ENCODE results near the gene CHRNA4.

CHRNA4 gene

DNA sequence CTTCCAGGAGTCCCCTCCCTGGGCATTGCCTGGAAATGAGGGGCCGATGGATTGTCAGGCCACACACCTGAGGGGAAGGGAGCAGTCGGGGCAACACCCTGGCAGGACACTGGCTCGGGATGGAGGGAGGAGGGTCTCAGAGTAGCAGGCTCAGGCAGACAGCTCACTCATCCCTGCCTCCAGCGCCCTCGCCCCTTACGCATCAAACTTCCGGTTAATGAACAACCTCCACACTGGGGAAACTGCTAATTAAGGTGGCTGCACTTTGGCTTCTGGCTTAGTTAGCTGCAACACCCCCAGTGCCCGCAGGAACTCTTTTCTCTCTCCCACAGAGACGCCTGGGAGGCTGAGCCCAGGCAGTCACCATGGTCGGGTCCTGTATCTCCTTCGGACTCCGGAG is 13.4 kb upstream of the CHRNA4 start:
- ChIA-PET CTCF (no interaction called here), POLR2A (no interaction called here)
- no peak for DNase-seq (ENCODE audit: extremely low spot score)
- TF ChIP-seq, protein P1, sequence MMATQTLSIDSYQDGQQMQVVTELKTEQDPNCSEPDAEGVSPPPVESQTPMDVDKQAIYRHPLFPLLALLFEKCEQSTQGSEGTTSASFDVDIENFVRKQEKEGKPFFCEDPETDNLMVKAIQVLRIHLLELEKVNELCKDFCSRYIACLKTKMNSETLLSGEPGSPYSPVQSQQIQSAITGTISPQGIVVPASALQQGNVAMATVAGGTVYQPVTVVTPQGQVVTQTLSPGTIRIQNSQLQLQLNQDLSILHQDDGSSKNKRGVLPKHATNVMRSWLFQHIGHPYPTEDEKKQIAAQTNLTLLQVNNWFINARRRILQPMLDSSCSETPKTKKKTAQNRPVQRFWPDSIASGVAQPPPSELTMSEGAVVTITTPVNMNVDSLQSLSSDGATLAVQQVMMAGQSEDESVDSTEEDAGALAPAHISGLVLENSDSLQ (IDR thresholded peaks at IDR 0.05), result no peak
- no peak for TF ChIP-seq SP1 (IDR thresholded peaks at IDR 0.05)
- TF ChIP-seq FOXK2 (IDR thresholded peaks at IDR 0.05), result no peak
- TF ChIP-seq CTBP1 (IDR thresholded peaks at IDR 0.05; ENCODE audit: borderline replicate concordance), result no peak
- TF ChIP-seq SUZ12 (IDR thresholded peaks at IDR 0.05), result no peak
- TF ChIP-seq HDGF (IDR thresholded peaks at IDR 0.05; ENCODE audit: borderline replicate concordance), result no peak

GRCh38 chr20:63373996-63374395 is 12.8 kb upstream of the CHRNA4 start:
- ChIA-PET CTCF (no interaction called here), POLR2A (no interaction called here)
- no peak for DNase-seq (ENCODE audit: extremely low spot score)
- no peak for TF ChIP-seq SUZ12 (IDR thresholded peaks at IDR 0.05)
- TF ChIP-seq BHLHE40 (IDR thresholded peaks at IDR 0.05; ENCODE audit: borderline replicate concordance), result no peak
- TF ChIP-seq NFRKB (IDR thresholded peaks at IDR 0.05), result no peak
- TF ChIP-seq ELF4 (IDR thresholded peaks at IDR 0.05), result no peak
- TF ChIP-seq CTBP1 (IDR thresholded peaks at IDR 0.05; ENCODE audit: borderline replicate concordance), result no peak
- TF ChIP-seq HDGF (IDR thresholded peaks at IDR 0.05; ENCODE audit: borderline replicate concordance), result no peak

- ChIA-PET POLR2A (no interaction called here), CTCF (no interaction called here)
- TF ChIP-seq FOXM1 (IDR thresholded peaks at IDR 0.05; ENCODE audit: borderline replicate concordance) (no peak), ZNF384 (IDR thresholded peaks at IDR 0.05) (no peak), HDGF (IDR thresholded peaks at IDR 0.05; ENCODE audit: borderline replicate concordance) (no peak), TARDBP (IDR thresholded peaks at IDR 0.05) (no peak)
- TF ChIP-seq, protein P1 (IDR thresholded peaks at IDR 0.05), result no peak
- DNase-seq (ENCODE audit: extremely low spot score), result no peak
Measured at GRCh38 chr20:63372971-63373885, 12.1 kb upstream of the CHRNA4 start.

DNA sequence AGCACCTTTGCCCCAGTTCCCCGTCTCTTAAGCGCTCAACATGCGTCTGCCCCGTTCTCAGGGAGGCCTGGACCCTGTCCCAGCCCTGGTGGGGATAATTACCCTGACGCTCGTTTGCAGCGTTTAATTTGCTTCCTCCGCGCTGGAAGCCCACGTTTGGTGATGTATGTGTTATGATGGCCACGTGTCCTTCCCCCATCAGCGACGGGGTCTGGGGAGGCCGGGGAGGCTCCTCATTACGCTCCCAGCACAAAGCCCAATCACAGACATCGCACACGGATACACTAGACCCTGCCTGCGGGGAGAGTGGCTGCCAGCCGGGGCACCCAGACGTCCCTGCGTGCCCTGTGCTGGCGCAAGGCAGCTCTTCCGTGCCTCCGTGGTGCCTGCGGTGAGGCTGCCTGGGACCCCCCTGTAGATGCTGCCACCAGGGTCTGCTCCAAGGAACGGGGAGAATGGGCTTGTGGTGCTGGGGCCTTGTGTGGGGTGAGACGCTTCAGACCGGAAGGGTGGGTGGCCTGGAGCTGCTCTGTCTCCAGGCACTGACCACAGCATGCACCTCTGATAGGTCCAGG is 10.2 kb upstream of the CHRNA4 start:
- ChIA-PET CTCF (interaction anchor here (1.1 to 1.5 kb wide), 2 partner anchors 10 to 63 kb away, joined by 3 to 8 read pairs; no protein-coding TSS in a partner anchor), POLR2A (no interaction called here)
- no peak for TF ChIP-seq SUZ12 (IDR thresholded peaks at IDR 0.05)
- TF ChIP-seq L3MBTL2 (conservative IDR thresholded peaks at IDR 0.05), result no peak
- TF ChIP-seq FOXK2 (IDR thresholded peaks at IDR 0.05), result no peak
- no peak for TF ChIP-seq LEF1 (IDR thresholded peaks at IDR 0.05; ENCODE audit: borderline replicate concordance)
- DNase-seq (ENCODE audit: extremely low spot score), result no peak

DNA sequence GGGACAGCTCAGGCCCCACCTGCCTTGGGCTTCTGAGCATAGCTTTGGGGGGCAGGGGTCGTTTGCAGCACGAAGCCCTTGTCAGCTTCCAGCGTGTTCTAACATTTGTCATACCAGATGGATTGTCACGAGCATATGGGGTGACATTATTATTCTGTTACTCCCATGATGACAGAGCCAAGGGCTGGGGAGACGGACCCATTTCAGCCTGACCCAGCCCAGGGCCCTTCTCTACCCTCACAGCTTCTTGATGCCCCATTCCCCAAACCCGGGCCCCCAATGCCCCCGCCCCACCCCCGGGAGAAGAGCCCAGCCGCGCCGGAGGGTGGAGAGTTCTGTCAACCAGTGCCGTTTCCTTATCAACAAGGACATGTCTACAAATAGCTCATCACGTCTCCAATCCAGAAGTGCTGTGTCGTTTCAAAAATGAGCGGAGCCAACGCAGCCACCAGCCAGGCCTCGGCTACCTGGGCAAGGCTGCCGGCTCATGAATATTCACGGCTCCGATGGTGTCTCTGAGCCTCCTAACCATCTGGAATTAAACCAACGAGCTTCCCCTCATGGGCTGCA is 9.6 kb upstream of the CHRNA4 start:
- CTCF ChIA-PET, result interaction anchor here (1.1 to 1.5 kb wide), 2 partner anchors 11 to 62 kb away, joined by 3 to 8 read pairs; no protein-coding TSS in a partner anchor
- no peak for DNase-seq (ENCODE audit: extremely low spot score)
- TF ChIP-seq SUZ12 (IDR thresholded peaks at IDR 0.05), result no peak
- TF ChIP-seq HDGF (IDR thresholded peaks at IDR 0.05; ENCODE audit: borderline replicate concordance), result no peak
- TF ChIP-seq TARDBP (IDR thresholded peaks at IDR 0.05), result no peak
- TF ChIP-seq, protein P1 (IDR thresholded peaks at IDR 0.05), result no peak
- no peak for TF ChIP-seq BHLHE40 (IDR thresholded peaks at IDR 0.05; ENCODE audit: borderline replicate concordance)
- no peak for TF ChIP-seq FOXK2 (IDR thresholded peaks at IDR 0.05)
- TF ChIP-seq ARNT (IDR thresholded peaks at IDR 0.05), result no peak
- no peak for TF ChIP-seq LEF1 (IDR thresholded peaks at IDR 0.05; ENCODE audit: borderline replicate concordance)
- no peak for TF ChIP-seq FOXM1 (IDR thresholded peaks at IDR 0.05; ENCODE audit: borderline replicate concordance)
- TF ChIP-seq SP1 (IDR thresholded peaks at IDR 0.05), result no peak
- no peak for TF ChIP-seq FOXA1 (IDR thresholded peaks at IDR 0.05)
- no peak for TF ChIP-seq L3MBTL2 (conservative IDR thresholded peaks at IDR 0.05)
- no peak for TF ChIP-seq ZNF384 (IDR thresholded peaks at IDR 0.05)
- POLR2A ChIA-PET, result no interaction called here

DNA sequence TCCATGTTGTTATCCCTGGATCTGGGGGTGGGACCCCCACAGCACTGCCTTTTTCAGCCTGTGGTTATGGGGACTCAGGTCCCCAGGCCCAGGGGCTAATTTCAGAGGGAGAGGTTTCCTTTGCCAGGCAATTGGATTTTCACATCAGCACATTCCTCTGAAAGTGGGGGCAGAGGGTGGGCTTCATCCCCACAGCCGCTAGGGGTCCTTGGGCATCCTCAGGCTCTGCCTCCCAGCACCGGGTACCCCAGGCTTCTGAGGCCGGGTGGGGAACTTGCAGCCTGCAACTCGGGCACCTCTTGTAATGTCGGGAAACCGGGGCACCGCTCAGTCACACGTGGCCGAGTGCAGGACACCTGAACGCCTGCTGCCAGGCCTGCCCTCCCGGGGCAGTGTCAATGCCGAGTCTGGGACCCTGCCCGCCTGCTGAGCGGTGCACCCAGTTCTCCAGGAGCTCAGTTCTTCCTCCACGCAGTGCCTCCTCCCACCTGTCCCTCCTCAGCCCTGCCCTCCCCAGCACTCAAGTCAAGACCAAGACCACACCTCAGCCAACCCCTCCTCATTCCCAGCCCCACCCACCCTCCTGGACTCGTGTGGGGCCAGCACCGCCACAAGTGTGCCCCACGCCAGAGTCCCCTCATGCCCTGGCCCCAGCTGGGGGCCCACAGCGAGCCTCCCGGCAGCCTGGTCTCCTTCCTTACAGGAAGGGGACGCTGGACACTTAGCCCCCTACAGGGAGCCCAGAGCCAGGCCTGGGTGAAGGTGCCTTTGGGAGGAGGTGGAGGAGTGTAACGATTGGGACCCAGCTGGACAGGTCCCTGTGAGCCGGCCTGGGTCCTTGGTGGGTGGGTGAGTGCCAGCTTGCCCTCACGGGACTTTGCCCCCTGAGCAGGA is 8.8 kb upstream of the CHRNA4 start:
- no peak for DNase-seq (ENCODE audit: extremely low spot score)
- ChIA-PET POLR2A (no interaction called here), CTCF (interaction anchor here (1.1 to 1.5 kb wide), 2 partner anchors 12 to 61 kb away, joined by 3 to 8 read pairs; no protein-coding TSS in a partner anchor)
- TF ChIP-seq ARNT (IDR thresholded peaks at IDR 0.05), result no peak
- TF ChIP-seq L3MBTL2 (conservative IDR thresholded peaks at IDR 0.05), result no peak
- TF ChIP-seq FOXK2 (IDR thresholded peaks at IDR 0.05), result no peak
- no peak for TF ChIP-seq FOXM1 (IDR thresholded peaks at IDR 0.05; ENCODE audit: borderline replicate concordance)
- TF ChIP-seq SUZ12 (IDR thresholded peaks at IDR 0.05), result no peak
- TF ChIP-seq BHLHE40 (IDR thresholded peaks at IDR 0.05; ENCODE audit: borderline replicate concordance), result no peak
- no peak for TF ChIP-seq CTBP1 (IDR thresholded peaks at IDR 0.05; ENCODE audit: borderline replicate concordance)
- TF ChIP-seq HDGF (IDR thresholded peaks at IDR 0.05; ENCODE audit: borderline replicate concordance), result no peak
- TF ChIP-seq SP1 (IDR thresholded peaks at IDR 0.05), result no peak
- no peak for TF ChIP-seq ELF4 (IDR thresholded peaks at IDR 0.05)
- no peak for TF ChIP-seq TARDBP (IDR thresholded peaks at IDR 0.05)
- TF ChIP-seq, protein P1 (IDR thresholded peaks at IDR 0.05), result no peak
- no peak for TF ChIP-seq NFRKB (IDR thresholded peaks at IDR 0.05)
- TF ChIP-seq ZNF384 (IDR thresholded peaks at IDR 0.05), result no peak
- no peak for TF ChIP-seq FOXA1 (IDR thresholded peaks at IDR 0.05)
- TF ChIP-seq LEF1 (IDR thresholded peaks at IDR 0.05; ENCODE audit: borderline replicate concordance), result no peak
